DMS79 treated with DMSO at 0.1 percent for 48 hours (cell line): Measurements from ENCODE around the gene ZBP1.

ENCODE experiments used
- DNase-seq: peaks from one replicate; lab custom pipeline; 2025; lab: John Stamatoyannopoulos, UW

The ZBP1 gene, protein sequence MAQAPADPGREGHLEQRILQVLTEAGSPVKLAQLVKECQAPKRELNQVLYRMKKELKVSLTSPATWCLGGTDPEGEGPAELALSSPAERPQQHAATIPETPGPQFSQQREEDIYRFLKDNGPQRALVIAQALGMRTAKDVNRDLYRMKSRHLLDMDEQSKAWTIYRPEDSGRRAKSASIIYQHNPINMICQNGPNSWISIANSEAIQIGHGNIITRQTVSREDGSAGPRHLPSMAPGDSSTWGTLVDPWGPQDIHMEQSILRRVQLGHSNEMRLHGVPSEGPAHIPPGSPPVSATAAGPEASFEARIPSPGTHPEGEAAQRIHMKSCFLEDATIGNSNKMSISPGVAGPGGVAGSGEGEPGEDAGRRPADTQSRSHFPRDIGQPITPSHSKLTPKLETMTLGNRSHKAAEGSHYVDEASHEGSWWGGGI

DNA sequence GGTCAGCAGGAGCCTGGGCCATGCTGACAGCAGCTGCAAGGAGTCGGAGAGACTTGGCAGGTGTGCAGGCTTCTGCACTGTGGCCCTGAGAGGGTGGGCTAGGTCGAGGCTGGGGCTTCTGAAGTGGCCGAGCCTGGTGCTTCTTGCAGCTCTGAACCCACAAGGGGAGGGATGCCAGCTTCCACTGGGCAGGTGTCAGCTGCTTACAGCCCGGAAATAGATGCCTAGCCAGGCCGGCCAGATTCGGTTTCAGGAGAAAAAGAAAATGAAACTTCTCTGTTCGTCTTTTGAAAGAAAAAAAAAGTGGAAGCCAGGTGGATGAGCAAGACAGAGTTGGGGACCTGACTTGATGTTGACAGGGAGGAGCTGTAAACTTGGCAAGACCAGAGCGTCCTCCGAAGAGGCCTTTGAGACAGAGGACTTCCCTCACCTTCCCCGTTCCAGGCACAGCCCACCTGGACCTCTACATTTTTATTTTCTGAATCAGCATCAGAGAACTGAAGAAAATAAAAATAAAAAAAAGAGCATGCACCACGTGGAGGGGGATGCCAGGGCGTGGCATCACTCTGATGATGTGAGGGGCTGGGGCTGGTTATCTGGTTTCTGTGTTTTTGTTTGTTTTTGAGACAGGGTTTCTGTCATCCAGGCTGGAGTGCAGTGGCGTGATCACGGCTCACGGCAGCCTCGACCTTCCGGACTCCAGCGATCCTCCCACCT, at the start of gene ZBP1:
ZBP1 (minus strand) TSS at position 153 of the 717 bp plus-strand sequence; CDS start at position 22, 131 bp downstream.
- DNase-seq: peak; percentile 75

DNA sequence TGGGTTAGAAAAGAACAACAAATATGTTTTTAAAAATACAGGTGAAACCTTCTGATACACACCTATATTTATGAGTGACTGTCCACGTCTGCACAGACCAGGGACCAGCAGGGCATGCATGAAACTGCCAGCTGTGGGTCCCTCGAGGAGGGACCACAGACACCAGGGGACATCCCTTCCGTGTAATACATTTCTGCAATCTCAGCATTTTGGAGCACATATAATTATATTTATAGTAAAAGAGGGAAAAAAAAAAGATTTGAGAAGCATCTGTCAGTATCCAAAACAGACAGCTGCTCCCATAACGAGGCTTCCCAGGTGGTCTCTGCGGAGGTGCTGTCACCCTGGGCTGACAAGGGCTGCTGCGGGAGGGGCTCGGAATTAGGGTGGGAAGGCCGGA, 49.4 kb upstream of the ZBP1 start:
- no peak for DNase-seq

DNA sequence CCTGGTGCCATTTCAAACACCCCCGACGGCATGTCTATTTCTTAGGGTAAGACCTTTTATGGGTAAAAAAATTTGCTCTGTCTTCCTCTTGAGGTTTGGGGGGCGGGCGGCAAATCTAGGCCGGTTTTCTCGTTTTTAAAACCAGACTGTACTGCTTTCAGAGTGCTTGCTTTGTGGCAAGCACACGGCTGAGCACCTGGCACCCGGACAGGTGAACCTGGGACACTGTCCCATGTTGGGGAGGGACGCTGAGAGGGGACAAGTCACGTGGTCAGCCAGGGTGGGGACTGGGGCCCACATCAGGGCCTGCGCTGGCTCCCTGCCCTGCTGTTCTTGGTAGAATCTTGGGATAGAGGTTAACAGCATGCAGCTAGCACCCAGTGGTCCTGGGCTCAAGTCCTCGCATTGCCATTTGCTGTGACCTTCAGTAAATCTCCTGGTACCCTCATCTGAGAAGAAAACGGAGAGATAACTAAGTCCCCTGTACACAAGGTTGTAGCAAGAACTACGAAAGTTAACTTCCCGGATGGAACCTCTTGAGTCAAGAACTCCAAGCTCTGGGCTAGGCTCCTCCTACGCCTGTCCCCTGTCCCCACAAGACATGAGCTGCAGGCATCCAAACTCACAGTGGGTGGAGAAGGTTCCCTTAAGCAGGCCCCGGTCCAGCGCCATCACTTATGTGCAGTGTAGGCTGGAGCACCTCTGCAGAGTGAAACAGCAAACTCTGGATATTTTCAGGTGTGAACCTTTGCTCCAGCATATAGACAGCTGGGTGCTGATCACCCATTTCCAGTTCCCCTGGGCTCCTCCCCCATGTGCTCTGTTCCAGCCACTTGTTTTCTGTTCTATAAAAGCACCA, 47.9 kb upstream of the ZBP1 start:
- no peak for DNase-seq

DNA sequence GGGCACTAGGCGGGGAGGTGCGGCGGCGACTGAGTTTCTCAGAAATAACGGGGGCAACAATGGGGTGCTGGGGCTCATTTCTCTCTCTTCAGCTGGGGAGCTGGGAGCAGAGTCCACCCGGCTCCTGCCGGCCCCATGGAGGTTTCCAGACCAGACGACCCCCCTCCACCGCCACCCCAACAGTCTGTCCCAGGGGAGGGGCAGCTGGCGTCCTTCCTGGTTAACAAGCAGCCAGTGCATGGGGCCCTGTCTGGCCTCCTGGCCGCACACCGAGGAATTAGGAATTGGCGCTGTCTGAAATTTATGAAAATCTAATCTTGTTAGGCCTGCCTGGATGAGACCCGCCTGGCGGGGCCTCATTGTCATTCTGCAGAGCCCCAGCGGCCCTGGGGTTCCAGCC, 47.2 kb upstream of the ZBP1 start:
- no peak for DNase-seq

DNA sequence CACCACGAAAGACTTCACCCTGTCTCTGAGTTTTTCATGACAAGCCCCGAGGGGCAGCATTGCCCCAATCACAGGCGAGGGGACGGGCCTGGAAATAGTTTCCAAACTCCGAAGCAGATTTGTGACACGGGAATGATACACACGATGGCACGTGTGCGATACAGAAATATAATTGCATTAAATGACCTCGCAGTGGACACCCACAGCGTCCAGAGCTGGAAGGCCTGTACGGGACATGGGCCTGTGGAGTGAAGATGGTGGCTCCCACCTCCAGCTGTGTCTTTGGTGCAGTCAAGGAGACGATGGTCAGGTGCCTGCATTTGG, 46.6 kb upstream of the ZBP1 start:
- no peak for DNase-seq

DNA sequence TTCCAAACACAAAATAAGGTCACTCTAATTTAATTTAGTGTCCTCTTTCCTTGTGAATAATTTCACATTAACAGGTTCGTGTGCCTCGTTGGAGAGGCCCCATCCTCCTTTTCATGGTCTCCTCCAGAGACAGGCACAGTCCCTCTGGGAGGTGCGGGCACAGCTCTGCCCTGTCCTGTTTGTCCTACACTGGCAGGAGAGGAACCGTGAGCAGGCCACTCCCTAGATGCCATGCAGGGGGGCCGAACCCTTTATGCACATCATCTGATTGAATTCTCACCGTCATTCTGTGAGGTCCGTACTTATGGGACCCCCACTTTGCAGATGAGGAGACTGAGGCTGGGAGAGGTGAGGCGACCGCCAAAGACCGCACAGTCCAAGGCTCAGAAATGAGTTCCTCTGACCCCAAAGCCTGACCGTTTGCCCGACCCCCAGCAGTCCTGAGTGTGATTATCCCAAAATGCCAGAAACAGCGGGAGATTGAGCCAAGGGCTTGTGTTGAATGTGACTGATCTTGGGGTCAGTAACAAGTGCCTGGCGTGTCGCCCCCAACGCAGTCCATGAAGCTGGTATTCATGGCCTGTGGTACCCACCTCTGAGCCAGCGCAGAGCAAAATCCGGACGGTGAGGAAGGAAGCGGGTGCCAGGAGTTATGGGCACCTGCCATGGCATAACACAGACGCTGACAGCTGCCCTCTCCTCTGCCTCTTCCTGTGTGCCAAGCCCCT, 46.0 kb upstream of the ZBP1 start:
- no peak for DNase-seq

DNA sequence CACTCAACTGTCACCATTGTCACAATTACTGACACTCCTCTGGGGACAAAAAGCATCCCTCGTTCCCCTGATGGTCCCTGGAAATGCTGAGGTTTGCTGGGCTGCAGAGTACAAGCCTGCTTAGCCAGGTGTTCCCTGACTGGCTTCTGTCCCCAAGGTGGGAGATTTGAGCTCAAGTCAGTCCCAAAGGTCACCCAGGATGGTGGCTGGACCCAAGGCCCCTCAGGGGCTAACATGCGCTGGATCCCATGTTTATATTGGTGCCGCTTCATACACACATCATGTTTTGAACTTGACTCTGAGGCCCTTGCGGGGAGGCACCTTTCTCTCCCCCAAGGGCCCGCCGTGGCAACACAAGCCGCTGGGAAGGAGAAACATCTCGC, 45.4 kb upstream of the ZBP1 start:
- DNase-seq: no peak

DNA sequence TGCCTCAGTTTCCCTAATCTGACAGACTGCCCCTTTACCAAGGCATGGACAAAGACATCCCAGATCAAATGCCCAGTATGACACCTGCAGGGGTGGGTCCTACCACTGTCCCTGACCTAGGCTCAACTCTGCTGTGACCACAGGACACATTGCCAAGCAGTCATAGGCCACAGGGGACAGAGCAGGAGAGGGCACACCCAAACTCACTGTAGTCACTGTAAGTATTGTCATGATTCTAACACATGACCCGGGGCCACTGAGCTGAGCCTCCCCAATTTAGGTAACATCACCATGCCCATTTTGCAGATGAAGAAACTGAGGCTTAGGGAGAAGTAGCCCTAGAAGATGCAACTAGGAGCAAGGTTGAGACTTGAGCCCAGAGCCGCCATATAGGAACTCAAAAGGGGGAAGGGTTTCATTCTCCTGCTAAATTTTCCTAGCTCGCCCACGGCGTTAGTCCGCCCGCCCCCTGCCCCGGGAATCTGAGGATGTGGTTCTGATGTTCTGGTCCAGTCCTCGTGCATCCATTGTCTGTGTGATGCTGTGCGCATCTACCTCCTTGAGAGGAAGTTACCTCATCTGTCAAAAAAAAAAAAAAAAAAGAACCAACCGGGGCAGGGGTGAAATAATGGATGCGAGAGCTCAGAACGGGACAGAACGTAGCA, 44.8 kb upstream of the ZBP1 start:
- no peak for DNase-seq

DNA sequence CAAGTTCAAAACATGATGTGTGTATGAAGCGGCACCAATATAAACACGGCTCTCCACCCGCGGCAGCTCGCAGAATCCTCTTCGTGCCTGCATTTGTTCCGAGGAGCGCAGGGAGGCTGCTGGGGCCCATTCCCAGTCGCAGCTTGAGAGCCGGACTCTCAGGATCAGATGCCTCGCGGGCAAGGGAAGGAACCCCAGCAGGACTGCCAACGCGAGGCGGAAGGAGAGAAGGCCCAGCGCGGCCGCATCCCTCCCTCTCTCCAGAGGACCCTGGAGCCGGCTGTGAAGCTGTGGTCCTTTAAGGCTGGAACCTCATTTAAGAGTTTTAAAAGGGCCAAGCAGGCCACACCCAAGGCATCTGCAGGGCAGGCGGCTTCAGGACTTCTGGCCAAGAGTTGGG, 44.2 kb upstream of the ZBP1 start:
- no peak for DNase-seq

DNA sequence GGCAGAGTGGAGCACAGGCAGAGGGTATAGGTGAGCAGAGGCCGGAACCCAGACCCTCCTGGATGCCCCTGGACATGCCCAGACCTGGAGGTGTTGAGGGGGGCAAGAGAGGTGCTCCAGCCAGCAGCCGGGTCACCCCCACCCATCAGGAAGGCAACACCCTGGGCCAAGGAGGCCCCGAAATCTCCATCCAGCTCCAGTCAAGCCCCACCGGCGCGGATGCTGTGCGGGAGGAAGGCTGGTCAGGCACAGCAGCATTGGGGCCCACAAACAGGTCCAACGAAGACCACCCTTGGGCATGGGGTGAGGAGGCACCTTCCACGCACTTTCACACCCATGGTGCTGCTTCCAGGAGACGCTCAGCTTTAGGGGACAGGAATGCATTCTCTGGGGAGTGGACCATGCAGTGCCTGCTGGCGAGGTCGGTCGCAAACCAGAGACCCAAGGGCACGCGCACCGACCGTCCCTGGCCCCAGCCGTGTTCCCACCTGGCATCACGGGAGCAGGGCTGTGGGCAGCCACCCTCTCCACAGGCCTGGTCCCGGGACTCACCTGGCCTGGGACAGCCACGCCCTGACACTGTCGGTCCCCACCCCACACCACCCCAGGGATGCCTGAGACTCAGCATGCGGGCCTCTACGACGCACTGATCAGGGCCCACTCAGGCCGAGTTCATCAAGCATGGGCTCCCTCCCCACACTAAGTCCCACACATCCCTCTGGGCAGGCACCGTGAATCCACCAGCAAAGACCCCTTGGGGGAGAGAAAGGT, 43.6 kb upstream of the ZBP1 start:
- DNase-seq: no peak

DNA sequence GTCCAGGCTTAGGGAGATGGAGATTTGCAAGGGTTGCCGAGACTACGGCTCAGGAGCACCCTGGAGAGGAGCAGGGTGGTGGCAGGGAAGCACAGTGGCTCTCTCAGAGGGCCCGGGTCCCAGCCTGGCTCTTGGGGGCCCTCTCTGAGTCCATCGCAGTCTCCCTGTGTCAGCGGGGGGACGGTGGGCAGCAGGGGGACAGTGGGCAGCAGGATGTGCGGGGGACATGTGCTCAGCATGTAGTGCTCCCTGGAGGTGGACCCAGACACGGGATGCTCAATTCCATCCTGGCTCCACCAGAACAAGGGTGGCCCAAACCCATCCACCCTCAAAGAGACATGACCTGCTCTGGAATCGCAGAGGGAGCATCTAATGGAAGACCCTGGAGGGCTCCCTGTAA, 43.0 kb upstream of the ZBP1 start:
- no peak for DNase-seq

DNA sequence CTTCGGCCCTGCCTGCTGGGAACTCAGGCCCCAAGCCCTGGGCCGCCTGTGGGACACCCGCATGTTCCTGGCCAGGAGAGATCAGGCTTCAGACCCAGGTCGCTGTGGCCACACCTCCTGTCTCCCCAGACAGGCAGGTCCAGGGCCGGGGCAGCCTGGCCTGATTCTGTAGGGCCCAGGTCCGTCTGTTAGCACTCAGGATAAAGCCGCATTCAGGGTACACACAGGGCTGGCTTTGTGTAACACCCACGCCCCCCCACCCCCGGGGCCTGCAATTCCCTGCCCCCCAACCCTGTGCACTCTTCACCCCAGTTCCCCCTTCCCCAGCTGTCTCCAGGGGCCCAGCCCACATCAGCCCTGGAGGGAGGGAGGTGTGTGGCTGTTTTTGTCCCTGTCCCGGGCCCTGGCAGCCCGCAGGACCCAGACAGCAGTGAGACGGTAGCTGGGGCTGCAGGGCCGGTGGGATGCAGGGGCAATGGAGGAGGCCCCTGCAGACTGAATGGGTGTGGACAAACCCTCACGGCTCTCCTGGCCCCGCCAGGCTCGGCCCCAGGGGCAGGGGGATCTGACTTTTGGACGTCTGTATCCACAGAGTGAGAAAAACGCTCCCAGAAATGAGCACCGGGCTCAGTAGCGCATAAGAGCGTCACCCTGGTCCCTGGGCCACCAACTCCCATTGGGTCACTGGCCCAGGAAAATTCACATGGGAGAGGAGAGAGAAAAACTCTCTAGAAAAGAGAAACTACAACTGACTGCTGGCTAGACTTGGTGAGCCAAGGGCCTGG, 42.4 kb upstream of the ZBP1 start:
- no peak for DNase-seq

DNA sequence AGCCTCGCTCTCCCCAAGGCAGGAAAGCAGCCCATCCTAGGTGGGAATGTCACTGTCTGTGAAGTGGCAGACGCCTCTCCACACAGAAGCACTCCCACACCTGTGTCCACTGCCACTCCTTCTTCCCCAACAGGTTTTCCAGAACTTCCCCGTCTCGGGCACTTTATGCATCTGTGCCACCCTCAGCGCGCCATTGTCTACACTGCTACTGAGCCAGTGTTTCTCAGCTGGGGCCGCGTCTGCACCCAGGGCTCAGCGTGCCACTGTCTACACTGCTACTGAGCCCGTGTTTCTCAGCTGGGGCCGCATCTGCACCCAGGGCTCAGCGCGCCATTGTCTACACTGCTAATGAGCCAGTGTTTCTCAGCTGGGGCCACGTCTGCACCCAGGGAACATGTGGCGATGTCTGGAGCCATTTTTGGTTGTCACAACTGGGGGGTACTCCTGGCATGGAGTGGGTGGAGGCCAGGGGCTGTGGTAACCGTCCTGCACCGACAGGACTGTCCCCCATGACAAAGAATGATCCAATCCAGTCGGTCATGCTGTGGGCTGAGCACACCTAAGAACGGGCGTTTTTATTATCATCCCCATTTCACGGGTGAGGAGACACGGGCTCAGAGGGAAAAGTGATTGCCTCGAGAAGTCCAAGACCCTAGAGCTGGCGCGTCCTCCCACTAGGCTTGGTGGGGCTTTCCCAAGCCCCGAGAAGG, 41.7 kb upstream of the ZBP1 start:
- DNase-seq: no peak

DNA sequence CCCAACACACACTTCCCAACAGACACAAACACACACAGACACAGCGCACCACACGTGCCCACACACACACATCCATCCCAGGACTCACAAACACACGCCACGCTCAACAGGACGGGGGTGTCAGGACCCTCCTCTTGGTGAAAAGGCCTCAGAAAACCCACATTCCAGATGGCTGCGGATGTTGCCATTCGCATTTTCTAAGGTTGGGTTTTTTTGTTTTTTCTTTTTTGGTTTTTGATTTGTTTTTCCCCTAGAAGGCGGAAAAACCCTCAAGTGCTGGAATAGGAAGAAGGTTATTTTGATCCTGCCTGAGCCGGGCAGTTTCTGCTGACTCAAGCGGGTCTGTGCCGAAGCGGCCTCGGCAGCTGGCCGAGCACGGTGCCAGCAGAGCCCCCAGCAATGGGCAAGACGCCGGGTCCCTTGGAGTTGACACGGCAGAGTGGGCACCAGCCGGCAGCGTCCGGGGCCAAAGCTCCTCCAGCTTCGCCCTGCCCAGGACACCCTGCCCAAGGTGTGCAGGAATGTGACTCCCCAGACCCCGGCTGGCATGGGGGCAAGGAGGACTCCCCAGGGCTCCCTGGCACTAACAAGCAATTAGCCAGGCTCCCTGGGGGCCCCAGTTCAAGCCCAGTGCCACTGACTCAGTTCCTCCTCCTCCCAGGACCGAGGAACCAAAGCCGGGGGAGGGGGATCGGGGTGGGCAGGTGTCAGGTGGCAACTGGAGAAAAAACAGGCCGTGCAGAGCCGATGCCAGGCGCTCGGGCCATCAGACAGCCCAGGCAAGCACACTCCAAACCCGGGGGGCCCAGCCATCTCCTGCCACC, 40.9 kb upstream of the ZBP1 start:
- no peak for DNase-seq

DNA sequence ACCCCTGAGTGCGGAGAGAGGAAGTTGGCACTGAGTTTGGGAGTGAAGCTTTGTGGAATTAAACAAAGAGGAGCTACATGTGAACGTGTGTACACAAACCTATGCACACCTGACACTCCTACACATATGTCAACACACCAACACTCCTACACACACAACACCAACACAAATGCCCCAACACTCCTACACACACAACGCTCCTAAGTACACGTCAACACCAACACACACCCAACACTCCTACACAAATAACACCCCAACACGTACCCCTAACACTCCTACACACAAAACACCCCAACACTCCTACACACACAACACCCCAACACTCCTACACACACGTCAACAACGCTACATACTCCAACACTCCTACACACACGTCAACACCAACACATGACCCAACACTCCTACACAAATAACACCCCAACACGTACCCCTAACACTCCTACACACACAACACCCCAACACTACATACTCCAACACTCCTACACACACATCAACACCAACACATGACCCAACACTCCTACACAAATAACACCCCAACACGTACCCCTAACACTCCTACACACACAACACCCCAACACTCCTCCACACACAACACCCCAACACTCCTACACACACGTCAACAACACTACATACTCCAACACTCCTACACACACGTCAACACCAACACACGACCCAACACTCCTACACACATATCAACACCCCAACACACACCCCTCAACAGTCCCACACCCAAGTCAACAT, 40.1 kb upstream of the ZBP1 start:
- no peak for DNase-seq

DNA sequence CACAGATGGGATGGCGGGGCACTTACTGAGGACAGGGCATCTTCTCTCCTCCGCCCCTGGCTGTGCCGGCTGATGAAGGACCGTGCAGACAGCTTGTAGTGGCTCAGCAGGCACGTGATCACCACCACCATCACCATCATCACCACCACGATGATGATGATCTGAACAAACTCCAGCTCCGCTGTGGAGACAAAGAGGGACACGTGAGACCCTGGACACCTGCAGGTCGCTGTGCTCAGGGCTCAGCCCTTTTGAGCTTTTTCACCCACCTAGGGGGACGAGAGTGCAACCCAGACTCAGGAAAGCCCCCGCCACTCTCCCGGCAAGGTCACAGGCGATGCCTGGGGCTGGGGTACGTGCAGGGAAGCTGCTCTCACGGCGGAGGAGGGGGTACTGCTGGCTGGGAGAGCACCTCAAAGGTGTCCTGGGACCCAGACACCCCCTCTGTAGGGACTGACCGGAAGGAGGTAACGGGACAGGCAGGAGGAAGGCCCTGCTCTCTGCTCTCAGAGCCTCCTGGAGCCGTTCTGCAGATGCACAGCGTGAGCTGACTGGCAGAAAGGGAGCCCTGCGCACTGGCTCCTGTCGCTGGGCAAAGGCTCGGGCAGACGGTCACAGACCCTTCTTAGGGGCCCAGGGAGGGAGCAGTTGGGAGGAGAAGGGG, 39.4 kb upstream of the ZBP1 start:
- no peak for DNase-seq
